Globus pallidus (tissue), 1 donor: ENCODE data around the gene HSP90AB1.

Experiments used
- DNase-seq: peaks from one replicate; pipeline ENCODE4 v3.0.0-alpha.2; 2015; ENCODE audit warnings: low spot score

HSP90AB1 gene

DNA sequence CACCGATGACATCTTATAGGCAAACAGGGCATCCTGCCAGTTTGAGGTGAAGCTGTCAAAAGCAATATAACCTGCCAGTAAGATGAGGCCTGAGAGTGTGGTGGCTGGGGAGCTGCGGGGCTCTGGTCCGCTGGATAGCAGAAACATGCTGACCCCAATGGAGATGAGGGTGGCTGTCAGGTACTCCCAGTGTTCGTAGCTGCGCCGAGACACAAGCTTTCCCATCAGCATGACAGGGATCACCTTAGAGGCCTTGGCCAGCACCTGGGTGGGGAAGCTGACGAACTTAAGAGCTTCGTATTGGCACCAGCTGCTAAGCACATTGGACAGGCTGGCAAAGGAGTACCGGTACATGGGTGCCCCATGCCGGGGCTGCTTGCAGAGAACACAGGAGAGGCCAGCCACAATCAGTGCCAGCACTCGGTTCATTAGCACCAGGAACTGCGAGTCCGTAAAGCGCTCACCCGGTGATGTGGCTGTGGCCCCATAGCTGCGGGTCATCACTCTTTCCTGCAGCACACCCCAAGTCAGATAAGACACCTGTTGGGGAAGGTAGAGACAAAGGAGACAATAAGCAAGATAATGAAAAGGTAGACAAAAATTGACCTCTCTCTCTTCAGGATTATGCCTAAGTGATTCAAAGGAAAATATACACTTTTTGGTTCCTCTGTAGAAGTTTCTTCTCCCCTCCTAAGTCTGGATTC, 8.4 kb downstream of the HSP90AB1 start:
- DNase-seq: no peak

DNA sequence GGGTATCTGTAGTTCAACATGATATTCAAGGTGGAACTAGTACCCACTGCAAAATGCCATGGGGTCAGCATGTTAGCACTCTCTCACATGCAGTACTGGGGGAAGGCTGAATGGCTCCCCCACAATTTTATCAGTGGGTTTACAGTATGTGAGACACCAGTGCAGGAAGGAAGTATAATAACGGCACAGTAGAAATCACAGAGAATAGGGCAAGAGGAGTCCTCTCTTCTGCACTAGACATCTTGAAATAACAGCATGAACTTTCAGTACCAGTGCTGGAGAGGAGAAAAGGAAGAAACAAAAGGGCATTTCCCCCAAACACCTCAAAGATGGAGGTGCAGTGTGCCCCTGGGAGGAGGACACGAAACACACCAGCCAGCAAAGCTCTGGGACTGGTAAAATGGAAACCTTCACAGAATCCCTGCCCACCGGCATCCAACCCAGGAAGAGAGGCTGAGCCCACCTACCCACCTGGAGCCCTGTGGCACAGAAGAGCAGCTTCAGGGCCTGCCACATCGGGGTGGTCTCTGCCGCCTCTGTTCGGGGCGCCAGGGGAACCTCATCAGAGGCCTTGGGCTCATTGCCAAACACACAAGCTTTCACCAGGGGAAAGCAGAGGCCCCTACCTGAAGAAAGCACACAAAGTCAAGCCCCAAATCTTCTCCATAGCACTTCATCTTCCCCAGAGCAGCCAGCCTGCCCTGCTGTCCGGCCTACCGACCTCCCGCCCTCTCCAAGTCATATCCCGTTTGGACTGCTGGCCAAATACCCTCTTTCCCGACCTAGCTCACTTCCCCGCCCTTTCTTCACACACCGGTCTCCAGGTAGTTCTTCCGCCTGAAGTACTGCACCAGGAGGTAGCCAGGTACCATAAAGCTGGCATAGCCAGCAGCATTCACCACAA, 9.2 kb downstream of the HSP90AB1 start:
- DNase-seq: no peak

DNA sequence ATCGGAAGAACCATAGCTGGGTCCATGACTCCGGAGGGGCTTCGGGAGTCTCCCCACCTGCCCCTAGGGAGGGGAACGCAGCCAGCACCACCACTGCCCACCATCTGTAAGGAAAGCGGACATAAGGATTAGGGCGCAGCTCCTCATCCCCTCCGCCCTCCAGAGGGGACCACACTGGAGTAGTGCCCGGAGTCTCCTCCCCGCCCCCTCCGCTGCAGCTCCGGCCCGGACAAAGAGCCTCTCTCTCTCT, 9.8 kb downstream of the HSP90AB1 start:
- DNase-seq: no peak

DNA sequence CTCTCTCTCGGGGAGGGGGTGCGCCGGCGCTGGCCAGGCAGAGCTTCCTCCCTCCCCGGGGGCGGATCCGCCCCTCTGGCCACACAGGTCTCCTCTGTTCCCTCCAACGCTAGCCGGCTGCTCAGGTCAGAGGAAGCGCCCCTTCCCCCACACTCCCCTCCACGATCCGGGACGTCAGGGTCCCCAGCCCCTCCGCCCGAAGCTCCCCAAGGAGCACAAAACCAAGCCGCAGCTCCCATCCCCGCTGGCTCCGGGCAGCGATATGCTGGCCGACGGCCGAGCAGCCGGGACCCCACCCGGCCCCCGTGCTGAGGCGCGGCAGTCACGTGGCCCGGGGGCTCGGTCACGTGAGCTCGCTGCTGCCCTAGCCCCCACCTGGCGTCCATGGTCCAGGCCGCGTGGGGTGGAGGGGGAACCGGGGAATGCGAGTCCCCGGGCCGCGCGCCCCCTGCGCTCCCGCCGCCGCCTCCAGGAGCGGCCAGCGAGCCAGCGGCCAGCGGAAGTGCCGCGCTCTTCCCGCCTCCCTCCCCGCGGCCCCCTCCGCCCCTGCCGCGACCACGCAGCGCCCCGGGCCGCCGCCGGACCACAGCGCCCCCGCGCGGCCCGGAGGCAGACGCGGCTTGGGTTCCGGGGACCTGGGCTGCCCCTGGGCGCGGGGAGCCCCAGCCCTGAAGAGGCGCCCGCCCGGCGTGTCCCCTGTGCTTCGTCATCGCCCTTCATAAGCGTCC, 10.3 kb downstream of the HSP90AB1 start, which contains the start of gene SLC35B2:
Gene SLC35B2 (minus strand): TSS at position 504 of the 728 bp plus-strand sequence. CDS start 118 bp downstream, at position 386.
- peak; percentile 95 for DNase-seq

DNA sequence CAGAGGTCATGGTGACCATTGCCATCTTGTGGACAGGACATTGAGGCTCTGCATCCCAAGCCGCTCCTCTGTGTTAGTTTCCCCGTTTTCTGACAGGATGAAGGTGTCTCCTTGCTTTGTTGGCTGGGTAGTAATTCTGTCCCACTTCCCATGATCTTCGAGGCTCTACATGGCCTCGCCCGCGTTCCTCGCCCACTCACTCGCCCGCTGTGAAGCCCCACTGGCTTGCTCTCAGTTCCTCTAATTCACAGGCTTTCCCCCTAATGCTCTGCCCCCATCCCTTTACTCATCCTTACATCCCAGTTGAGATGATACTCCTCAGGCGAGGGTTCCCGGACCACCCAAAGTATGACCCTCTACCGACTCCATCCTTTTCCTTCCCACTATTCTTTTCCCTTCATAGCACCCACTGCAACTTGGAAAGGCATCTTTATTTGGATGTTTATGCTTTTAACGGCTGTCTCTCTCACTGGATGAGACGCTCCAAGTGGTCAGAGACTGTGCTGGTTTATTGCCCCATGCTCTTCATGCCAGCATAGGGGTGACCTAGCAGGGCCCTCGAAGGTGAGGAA, 10.9 kb downstream of the HSP90AB1 start:
- DNase-seq: no peak

DNA sequence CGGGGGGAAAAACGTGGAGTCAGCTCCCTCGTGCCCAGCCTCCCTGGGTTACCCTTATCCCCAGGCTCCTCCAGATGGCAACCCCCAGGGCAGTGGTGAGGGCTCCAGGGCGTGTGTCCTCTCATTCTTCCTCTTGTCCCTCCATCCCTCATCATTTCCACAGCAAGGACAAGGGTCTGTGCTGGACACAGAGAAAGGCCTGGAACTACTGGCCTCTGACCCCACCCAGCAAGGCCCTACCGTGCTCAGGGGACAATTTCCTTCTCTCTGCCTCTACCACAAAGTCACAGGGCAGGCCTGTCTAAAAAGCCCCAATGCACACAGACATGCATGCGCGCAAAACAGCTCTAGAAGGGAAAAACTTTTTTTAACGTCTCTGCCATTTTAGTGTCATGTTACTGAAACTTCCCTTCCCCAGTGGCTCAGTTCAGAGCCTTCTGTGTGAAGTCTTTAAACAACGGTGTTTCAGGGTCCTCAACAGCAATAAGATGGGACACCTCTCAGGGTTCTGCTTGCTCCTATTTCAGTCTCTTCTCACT, 11.5 kb downstream of the HSP90AB1 start:
- DNase-seq: no peak

DNA sequence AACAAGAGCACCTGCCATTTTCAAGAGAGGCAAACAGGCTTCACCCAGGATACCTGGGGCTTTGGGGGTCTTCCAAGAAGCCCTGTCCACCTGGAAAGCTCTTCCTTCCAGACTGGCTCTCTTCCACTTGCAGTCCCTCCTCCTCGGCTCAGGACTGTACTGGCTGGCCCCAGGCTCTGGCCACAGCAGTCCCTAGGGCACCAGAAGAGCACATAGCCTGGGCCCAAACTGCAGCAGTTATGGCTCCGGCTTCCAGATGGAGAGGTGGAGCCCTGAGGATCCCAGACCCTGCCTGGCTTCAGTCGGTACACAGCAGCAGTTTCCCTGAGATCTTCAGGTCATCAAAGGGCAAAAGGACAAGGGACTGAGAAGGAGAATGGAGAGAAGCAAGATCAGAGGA, 12.0 kb downstream of the HSP90AB1 start:
- no peak for DNase-seq

DNA sequence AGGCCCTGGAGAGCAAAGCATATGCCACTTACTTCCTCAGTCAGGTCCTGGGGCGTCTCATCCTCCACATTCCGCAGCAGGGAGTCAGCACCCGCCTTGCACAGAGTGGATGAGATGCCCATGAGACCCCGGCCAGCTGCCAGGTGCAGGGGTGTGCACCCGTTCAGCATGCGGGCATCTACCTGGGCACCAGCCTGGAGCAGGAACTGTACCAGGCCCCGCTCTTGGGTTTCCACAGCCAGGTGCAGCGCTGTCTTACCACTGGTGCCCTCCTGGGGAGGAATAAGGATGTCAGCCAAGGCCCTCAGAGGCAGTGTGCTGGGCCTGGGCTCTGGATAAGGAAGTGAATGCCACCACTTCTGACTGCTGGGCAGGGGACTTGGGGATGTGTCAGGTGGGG, 13.1 kb downstream of the HSP90AB1 start:
- no peak for DNase-seq

DNA sequence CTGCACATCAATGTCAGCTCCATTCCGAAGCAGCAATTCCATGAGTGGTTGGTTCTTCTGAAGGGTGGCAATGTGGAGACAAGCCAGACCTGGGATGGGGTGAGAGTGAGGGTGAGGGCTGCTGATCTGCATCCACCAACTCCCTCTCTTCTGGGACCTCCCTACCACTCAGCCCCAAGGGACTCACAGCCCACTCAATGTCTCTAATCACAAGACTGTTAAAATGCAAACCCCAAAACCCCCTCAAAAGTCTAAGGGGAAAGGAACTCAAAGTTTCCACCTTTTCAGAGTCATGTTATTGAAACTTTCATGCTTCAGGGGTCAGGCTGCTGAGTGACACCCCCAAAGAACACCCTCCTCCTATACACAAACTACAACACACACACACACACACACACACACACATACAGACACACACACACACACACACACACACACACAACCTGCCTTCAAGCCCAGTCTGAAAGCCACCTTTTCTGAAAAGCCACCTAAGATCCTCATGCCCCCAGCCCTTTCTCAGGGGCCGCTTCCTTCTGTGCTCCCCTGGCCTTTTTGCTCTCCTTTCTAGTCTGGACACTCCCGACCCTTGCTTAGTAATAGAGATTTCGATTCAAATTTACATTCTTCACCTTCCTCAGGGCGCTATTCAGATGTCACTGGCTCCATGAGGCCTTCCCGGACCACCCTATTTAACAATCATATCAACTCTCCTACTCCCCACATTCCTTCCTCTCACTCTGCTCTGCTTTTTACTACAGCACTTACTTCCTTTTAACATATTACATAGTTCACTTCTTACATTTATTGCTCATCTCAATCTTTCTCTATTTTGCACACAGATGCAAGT, 13.8 kb downstream of the HSP90AB1 start:
- no peak for DNase-seq

DNA sequence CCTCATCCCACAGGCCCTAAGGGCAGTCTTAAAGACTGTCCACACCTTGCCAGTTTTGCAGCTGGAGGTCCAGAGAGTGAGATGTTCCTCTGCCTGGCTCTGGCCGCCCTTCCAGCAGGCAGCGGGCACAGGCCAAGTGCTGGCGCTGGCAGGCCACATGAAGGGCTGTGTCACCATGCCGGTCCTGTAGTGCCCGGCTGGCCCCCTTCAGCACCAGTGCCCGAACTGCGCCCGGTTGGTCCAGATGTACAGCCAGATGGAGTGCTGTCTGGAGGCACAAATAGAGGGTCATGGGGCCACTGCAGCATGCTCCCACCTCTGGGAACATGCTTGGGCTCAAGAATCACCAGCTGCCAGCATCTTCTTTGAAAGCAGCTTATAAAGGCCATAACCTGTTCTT, 14.7 kb downstream of the HSP90AB1 start:
- DNase-seq: no peak

DNA sequence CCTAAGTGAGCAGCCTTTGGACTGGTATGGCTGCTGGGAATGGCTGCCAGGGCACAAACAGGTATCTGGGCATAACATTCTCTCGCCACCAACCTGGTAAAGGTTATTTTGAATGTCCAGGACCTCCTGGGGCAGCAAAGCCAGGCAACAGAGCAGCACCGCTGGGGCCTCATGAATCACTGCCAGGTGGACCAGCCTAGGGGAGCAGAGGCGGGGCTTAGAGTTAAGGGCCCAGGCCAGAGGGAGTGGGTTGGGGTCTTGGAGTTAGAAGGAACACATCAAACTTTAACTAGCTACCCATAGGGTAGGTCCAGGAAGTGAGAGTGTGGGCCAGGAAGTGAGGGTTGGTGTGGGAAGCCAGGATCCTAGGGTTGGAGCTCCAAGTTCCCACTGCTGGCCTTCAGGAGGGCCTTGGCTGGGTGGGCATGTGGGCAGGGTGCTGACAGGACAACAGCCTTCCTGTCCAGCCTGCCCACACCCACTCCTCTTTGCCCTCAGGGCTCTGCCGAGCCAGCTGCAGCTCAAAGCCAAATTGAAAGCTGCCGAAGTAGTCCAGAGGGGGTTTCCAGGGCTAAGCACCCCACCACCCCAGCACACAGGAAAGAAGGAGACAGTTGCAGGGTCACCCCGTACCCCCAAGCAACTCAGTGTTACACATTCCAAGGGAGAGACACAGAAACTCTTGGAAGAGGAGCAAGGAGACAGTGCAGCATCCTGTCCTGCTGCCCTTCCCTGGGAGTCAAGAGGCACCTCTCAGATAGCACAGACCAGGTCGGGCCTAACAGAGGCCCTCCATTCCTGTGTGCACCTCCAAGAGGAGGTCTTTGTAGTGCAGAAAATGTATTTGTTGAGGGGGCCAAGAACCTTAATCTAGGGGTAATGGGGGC, 15.8 kb downstream of the HSP90AB1 start:
- no peak for DNase-seq

DNA sequence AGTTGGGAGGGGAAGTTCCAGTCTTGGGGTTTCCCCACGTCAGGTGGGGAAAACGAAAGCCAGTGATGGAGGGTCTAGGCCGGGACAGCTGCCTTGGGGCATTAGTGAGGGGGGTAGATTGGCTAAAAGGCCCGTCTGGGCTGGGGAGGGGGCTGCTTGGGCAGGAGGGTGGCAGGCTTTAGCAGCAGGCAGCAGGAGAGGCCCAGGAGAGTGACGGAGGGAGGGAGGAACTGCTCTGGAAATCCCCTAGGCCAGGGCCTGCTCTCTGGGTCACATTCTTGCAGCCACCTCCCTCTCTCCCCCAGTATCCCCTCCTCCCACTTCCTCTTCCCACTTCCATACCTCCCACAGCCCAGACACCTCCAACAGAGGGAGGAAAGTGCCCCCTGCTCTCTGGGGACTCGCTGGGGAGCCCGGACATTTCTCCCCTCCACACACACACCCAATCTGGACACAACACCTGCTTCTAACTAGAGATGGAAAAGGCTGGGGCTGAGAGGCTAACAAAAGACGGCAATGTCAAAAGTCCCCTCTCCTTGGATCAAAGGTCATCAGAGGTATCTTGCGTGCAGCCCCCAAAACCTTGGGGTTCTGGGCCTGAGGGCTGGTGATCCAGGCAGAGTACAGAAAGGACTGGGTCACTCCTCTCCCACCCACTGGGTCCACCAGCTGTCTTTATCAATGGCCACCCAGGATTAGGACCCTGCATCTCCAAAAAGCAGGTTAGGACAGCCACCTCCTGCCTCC, 16.6 kb downstream of the HSP90AB1 start:
- no peak for DNase-seq

DNA sequence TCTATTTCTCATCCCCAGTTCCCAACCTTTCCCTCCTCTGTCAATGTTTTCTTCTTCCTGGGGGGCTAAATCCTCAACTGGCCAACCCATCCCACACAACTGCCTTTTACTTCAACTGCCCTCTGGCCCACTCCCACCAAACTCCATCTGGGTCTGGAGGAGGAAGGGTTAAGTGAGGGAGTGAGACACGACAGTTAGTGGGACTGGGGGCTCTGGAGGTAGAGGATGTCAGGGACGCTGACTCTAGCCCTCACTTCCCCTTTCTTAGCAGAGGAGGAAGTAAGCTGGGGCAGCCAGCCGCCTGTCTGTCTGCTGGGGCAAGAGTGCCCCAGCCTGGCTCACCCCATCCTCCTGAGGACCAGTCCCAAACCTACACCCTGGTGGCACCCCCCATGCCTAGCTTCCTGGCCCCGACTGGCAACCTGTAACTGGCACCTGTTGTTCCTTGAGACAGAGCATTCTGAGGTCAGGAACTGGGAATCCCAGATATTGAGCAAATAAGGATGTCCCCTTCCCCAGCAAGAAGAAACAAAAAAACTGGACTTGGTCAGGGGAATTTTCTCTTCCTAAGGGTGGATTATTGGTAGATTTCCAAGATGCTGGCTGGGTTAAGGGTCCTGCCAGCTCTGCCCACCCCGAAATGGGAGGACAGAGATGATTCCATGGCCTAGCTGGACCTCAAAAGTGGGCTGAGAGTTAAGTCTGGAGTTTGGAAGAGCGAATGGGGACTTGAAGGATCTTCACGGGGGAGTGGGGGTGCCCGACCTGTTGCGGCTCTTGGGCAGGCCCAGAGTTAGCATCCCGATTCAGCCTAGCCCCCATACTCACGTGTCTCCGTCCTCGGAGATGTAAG, 17.5 kb downstream of the HSP90AB1 start:
- no peak for DNase-seq

DNA sequence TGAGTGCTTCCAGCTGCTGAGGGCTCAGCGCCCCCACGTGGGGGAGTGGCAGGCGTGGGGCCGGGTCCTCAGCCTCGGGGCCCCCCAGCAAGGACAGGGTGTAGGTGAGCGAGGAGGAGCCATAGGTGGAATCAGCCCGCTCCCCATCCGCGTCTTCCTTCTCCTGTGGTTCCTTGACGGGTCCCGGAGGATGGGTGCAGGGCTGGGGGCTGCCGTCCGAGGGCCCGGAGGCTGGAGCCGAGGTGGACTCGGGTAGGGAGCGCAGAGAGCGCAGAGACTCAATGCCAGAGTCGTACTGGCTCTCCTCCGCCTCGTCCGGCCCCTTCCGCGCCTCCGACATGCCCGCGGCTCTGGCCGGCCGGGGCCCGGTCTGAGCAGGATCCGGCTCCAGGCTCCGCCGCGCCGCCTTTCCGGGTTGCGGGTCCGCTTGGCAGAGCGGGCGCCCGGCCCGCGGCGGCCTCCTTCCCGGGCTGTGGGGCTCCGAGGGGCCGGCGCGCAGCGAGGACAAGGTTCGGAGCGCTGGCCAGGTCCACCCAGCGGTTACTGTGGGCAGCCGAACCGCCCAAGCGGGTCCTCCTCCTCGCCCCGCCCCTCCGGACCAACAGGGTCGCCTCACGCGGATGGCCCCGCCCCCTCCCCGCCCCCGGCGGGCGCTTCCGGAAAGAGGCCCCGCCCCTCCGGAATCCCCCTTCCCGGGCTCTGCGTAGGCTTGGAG, 18.3 kb downstream of the HSP90AB1 start, which contains the start of gene NFKBIE:
Gene NFKBIE (minus strand): TSS at position 545 of the 715 bp plus-strand sequence. CDS start 205 bp downstream, at position 340.
- peak; percentile 89 for DNase-seq

DNA sequence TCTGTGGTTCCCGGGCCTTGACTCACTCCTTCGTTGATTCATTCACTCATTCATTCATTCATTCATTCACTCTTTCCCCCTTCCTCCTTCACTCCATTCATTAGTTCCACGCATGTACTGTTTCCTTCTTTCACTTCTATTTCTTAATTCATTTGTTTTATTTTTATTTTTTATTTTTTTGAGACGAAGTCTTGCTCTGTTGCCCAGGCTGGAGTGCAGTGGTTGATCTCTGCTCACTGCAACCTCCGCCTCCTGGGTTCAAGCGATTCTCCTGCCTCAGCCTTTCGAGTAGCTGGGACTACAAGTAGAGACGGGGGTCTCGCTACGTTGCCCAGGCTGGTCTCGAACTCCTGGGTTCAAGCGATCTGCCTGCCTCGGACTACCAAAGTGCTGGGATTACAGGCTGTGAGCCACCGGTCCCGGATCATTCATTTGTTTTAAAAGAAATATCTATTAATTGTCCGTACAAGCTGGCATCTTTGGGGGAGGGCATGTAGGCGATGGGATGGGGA, 18.9 kb downstream of the HSP90AB1 start:
- DNase-seq: no peak

DNA sequence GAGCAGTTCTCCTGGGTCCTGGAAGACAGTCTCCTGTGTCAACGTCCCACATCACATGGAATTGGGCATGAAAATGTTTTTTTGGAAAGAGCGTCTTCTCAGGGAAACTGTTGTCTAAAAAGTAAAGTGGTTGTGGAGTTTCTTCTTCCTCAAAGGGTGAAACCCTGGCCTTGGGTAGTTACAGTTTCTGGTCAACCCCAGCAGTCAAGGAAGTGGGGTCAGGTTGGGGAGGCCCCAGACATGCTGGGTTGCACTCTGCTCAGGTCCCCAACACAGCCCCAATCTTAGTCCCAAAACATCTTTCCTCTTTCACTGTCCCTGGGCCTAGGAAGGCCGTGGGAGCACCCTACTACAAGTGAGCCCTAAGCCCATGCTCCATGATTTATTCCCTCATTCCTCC, 19.4 kb downstream of the HSP90AB1 start:
- no peak for DNase-seq

DNA sequence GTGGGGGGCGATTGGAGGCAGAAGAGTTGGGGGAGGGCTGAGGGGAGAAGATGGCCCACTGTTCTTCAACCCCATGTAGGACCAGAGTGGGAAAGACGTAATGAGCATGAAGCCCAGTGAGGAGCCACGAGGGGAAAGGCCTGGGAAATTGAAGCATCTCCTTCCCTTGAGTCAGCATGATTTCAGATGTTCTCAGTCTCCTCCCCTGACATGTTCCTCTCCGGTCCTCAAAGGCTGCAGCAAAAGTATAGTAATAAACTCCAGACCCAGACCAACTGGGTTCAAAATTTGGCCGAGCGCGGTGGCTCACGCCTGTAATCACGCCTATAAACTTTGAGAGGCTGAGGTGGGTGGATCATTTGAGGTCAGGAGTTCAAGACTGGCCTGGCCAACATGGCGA, 20.4 kb downstream of the HSP90AB1 start:
- no peak for DNase-seq
